HG03045 (cell line): Measurements from ENCODE around the gene TMSB4X.
"Not testable (repeated sequence)": the region's sequence is repeated elsewhere in the genome, so short reads cannot be mapped to it uniquely, and the experiment has no call there.

ENCODE experiments used
- ATAC-seq: cut with Tn5 transposase; IDR thresholded peaks from one replicate; pipeline ENCODE4 v1.9.1; 2021; ENCODE audit warnings: mild to moderate bottlenecking, moderate library complexity; ENCODE audit not compliant: unreplicated experiment

TMSB4X gene

DNA sequence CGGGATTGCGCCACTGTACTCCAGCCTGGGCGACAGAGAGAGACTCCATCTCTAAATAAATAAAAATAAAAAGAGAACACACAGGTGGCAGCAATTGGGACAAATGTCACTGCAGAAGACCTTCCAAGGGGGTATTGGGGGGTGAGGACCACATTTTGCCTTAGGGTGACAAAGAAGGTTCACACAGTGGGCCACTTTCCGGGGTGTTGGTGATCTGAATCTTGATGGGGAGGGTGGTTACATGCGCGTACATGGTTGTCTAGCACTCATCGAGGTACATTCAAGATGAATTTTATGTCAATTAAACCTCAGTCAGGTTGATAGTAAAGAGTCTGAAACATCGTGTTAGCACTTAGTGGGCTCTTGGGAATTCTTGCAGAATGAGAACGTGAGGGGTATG is 20.5 kb upstream of the TMSB4X start:
- ATAC-seq: no peak

DNA sequence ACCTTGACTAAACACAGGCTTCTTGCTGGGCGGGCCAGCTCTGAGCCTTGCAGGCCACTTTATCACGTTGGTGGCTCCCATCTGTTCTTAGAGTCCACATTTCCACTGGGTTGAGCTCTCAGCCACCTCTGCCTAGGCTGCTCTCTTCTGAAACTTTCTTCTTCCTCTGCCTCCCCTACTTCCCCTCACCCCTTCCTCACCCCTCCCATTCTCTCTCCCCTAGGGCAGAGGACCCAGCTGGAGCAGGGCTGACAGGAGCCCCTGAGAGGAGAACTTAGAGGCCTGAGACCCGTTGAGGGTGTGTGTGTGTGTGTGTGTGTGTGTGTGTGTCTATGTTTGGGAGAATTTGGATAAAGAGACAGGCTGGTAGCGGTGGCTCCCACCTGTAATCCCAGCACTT is 19.9 kb upstream of the TMSB4X start:
- no peak for ATAC-seq

- peak; percentile 56 for ATAC-seq
Observed at GRCh38 chrX:12955882-12956703, 18.8 kb upstream of the TMSB4X start.

GRCh38 chrX:12956704-12957534 is 18.0 kb upstream of the TMSB4X start:
- ATAC-seq: peak; percentile 66

DNA sequence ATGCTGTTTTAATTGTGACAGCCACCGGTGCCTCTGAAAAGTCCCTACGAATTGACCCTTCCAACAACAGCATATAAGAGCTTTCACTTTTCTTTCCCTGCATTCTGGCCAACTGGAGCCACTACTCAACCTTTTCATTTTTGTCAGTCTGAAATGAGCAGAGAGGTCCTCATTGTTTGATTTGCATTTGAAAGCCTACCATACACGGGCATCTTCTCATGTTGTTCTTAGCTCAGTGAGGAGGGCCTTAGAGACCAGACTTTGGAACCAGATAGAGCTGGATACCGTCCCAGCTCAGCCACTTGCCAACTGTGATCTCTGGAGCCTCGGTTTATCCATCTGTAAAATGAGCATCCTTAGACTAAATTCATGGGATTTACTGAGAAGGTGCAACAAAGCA is 16.9 kb upstream of the TMSB4X start:
- ATAC-seq: no peak

DNA sequence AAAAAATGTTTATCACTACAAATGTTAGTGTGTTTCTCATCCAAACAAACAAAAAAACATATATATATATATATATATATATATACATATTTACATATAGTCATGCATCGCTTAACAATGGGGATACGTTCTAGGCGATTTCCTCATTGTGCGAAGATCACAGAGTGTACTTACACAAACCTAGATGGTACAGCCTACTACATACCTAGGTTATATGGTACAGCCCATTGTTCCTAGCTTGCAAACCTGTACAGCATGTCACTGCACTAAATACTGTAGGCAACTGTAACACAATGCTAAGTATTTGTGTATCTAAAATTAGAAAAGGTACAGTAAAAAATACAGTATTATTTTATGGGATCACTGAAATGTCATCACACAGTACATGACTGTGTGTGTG is 16.4 kb upstream of the TMSB4X start:
- no peak for ATAC-seq

DNA sequence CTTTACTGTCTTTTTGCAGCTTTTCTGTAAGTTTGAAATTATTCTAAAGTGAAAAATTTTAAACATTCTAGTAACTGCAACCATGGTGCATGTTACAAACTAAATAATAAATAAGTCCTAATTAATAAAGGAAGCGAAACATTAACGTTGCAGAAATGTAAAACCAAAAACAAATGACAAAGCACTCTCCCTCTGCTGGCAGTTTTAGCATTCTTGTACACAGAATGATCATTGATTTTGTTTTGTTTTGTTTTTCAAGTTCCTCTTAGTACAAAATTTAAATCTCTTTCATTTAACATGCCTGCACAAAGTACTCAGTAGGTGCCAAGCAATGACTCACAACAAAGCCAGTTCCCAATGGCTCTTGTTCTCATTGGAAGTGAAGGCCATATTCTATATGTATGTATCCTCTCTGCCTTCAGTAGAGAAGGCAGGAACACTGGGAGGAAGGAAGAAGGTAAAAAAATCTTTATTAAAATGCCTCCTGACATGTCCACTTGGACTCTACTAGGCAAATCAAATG is 13.7 kb upstream of the TMSB4X start:
- no peak for ATAC-seq

DNA sequence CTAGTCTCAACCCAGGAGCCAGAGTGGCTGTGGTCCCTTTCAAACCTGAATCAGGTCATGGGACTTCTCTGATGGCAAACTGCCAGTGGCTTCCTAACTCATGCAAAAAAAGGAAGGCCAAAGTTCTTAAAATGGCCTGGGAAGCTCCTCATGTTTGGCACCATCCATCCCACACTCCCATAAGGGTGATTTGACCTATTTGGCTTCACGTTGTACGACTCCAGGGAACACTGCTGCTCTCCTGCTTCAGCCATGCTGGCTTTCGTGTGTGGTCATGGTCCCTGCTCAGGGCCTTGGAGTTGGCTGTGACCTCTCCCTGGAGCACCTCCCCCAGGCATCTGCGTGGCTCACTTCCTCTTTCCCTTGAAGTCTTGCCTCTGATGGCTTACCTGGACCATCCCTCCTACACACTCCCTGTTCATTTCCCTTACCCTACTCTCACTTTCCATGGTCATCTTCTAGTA is 12.8 kb upstream of the TMSB4X start:
- ATAC-seq: no peak

DNA sequence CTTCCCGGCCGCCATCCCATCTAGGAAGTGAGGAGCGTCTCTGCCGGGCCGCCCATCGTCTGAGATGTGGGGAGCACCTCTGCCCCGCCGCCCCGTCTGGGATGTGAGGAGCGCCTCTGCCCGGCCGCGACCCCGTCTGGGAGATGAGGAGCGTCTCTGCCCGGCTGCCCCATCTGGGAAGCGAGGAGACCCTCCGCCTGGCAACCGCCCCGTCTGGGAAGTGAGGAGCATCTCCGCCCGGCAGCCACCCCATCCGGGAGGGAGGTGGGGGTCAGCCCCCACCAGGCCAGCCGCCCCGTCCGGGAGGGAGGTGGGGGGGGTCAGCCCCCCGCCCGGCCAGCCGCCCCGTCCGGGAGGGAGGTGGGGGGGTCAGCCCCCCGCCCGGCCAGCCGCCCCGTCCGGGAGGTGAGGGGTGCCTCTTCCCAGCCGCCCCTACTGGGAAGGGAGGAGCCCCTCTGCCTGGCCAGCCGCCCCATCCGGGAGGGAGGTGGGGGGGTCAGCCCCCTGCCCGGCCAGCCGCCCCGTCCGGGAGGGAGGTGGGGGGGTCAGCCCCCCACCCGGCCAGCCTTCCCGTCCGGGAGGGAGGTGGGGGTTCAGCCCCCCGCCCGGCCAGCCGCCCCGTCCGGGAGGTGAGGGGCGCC is 11.6 kb upstream of the TMSB4X start:
- not testable (repeated sequence) for ATAC-seq

DNA sequence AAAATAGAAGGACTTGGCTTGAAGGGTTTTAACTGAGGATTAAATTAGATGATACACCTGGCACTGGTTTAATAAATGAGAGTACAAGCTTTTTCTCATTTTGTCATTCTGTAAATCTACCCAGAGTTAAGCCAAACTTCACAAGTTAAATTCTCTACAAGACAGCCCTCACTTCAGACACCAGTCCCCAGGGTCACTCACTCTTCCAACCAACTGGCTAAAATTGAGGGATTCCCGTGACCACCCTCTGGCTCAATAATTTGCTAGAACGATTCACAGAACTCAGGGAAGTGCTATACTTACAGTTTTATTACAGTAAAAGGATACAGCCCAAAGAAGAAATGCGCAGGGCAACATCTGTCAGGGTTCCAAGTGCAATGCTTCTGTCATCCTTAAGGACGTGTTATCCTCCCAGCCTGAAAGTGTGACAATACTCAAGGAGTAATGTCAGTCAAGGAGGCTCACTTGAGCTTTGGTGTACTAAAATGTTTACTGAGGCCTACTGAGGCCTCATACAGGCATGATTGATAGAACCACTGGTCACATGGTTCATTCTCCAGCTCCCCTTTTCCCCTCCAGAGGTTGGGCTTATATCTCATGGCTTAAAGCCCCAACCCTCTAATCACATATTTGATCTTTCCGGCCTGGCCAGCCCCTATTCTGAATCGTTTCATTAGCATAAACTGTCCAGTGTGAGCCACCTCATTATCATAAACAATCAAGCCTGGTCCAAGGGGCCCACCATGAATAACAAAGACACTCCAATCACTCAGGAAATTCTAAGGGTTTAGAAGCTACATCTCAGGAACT is 9.6 kb upstream of the TMSB4X start:
- ATAC-seq: no peak

DNA sequence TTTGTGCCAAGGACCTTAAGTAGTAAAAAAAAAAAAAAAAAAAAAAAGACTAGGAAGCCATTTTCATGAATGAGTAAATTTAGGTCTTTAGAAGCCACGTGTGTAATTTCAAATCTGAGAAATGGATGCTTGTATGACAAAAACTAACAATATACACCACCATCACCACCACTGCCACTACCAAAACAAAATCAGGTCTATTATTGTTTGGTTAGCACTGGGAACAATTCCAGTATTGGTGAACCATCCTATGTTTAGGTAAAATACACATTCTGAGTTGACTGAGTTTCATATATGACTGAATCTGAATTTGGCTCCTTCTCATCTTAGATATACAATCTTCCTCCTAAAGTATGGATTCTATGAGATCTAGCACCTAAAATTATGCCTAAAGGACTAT is 8.8 kb upstream of the TMSB4X start:
- no peak for ATAC-seq

DNA sequence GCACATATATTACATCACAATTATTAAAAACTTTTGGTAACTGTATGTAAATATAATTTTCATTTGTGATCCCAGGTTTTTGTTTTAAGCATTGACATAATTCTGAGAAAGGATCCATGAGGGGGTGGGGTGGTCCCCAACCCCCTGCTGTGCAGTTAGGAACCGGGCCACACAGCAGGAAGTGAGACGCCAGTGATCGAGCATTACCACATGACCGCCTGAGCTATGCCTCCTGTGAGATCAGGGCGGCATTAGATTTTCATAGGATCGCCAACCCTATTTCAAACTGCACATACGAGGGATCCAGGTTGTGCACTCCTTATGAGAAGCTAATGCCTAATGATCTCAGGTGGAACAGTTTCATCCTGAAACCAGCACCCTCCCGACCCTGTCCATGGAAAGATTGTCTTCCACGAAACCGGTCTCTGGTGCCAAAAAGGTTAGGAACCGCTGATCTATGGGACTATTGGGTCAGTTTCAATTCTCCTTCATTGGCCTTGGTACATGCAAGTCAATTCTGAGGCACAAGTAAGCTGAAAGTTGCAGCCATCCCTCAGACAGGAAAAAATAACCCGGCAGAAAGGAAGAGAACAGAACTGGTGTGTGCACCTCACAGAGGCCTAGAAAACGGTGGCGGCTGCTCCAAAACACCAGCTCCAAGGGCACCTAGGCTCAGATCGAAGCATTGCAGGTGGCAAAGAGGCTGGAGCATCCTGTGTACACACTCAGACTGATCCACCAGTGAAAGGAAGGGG is 7.0 kb upstream of the TMSB4X start:
- no peak for ATAC-seq

- no peak for ATAC-seq
Observed at GRCh38 chrX:12970691-12971202, 4.2 kb upstream of the TMSB4X start.

GRCh38 chrX:12971282-12972003 is 3.5 kb upstream of the TMSB4X start:
- no peak for ATAC-seq

DNA sequence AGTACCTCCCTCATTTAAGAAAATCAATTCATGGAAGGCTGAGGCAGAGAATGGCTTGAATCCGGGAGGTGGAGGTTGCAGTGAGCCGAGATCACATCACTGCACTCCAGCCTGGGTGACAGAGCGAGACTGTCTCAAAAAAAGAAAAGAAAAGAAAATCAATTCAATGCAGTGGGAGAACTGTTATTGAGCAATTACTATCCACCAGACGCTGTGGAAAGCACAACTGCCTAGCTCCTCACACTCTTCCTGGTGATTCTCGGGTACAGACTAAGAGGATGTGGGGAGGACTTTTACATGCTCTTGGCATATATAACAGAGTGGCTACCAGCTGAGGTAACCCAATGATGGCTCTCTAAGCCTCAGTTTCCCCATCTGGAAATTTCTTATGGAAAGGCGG is 2.7 kb upstream of the TMSB4X start:
- no peak for ATAC-seq

GRCh38 chrX:12972878-12973560 is 1.9 kb upstream of the TMSB4X start:
- no peak for ATAC-seq

DNA sequence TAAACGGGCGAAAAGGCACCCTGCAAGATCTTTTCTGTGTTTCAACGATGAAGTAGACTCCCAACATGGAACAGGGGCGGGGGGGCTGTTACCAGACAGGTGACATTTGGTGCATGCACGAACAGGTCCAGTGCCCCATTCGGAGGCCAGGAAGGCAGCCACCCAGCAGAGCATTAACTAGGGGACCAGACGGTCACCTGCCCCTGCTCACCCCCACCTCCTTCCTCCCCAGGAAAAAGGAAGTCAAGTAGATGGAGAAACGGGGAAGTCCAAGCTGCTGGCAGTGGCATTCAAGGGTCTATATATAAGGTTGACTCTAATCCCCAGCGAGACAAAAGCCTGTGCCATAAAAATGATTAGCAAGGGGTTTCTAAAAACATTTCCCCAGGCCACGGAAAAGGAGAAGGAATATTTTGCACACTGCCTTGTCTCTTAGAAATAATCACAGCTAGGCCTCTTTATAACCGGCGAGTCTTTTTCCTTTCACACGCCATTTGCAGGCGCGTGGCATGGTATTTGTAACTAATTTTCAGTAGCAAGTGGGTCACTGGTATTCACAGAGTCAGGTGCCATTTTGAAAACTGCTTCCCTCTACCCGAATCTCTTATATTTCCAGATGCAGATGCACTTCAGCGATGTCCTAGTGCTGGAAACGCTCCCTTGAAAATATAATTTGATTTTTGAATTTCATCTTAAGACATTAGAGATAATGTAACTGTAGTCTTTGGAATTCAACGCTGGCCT is 1.2 kb upstream of the TMSB4X start:
- no peak for ATAC-seq
